Duodenal mucosa (tissue), 2 donors: Measurements from ENCODE around the gene HHATL.

Experiments
- H3K27ac ChIP-seq: one replicate; pipeline ENCODE4 v1.7.0; 2013; ENCODE audit warnings: low read depth, low read length
- H3K27me3 ChIP-seq, 2 donors: one replicate each; pipeline ENCODE4 v1.7.0; 2013; ENCODE audit warnings: low read length in 2 of 2, control low read depth in 1 of 2; ENCODE audit not compliant: insufficient read depth in 2 of 2, control insufficient read depth in 1 of 2
- H3K36me3 ChIP-seq, 2 donors: one replicate each; pipeline ENCODE4 v1.7.0; 2013; ENCODE audit warnings: low read length in 2 of 2, control low read depth in 1 of 2; ENCODE audit not compliant: insufficient read depth in 2 of 2, control insufficient read depth in 1 of 2
- H3K4me1 ChIP-seq, 2 donors: one replicate each; pipeline ENCODE4 v1.7.0; 2013; ENCODE audit warnings: low read length in 2 of 2, control low read depth in 1 of 2; ENCODE audit not compliant: insufficient read depth in 2 of 2, control insufficient read depth in 1 of 2
- H3K4me3 ChIP-seq, 2 donors: one replicate each; pipeline ENCODE4 v1.7.0; 2013; ENCODE audit warnings: low read length in 2 of 2, low read depth in 1 of 2
- H3K9ac ChIP-seq, 2 donors: one replicate each; pipeline ENCODE4 v1.7.0; 2013; ENCODE audit warnings: low read length in 2 of 2, low read depth in 1 of 2
- H3K9me3 ChIP-seq, 2 donors: one replicate each; pipeline ENCODE4 v1.7.0; 2013; ENCODE audit warnings: low read length in 2 of 2, control low read depth in 1 of 2; ENCODE audit not compliant: control insufficient read depth in 1 of 2

The HHATL gene, protein sequence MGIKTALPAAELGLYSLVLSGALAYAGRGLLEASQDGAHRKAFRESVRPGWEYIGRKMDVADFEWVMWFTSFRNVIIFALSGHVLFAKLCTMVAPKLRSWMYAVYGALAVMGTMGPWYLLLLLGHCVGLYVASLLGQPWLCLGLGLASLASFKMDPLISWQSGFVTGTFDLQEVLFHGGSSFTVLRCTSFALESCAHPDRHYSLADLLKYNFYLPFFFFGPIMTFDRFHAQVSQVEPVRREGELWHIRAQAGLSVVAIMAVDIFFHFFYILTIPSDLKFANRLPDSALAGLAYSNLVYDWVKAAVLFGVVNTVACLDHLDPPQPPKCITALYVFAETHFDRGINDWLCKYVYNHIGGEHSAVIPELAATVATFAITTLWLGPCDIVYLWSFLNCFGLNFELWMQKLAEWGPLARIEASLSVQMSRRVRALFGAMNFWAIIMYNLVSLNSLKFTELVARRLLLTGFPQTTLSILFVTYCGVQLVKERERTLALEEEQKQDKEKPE

GRCh38 chr3:42702066-42702951 is at the start of gene HHATL:
HHATL (minus strand) TSS chr3:42702798; CDS start chr3:42700826, 1,972 bp downstream.
- peaks cover 0 to 4% of the 10 kb centered on the region in 2 donors for H3K27me3 ChIP-seq
- no peaks in the 10 kb centered on the region for H3K9me3 ChIP-seq
- no peaks in the 10 kb centered on the region for H3K36me3 ChIP-seq
- H3K27ac ChIP-seq = no peak within 1 kb of the TSS
- no peak within 1 kb of the TSS for H3K9ac ChIP-seq
- no peaks in the 10 kb centered on the region for H3K4me1 ChIP-seq
- no peak within 1 kb of the TSS for H3K4me3 ChIP-seq

DNA sequence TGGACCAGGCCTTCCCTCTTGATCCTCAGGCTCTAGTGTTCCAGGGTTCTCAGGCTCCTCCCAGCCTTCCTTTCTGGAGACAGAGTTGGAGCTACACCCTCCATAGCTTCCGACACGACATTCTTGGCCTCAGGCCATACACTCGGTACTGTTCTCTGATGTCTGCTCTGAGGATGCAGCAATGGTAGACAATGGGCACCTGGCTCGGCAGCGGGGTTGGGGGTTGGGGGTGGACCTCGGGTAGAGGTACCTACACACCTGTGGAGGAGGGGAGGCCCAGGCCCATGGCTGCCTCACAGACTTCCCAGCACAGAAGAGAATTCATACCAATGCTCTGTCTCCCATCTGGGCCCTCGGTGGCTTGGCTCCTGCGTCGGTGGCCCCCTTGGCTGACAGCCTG is 49.0 kb upstream of the HHATL start:
- Histone ChIP-seq H3K4me3 (no peak overlapping the region), H3K36me3 (no peaks in the 10 kb centered on the region), H3K27me3 (no peaks in the 10 kb centered on the region), H3K9ac (no peak overlapping the region), H3K27ac (no peak overlapping the region), H3K4me1 (peaks cover 9 to 11% of the 10 kb centered on the region in 2 donors), H3K9me3 (no peaks in the 10 kb centered on the region)

DNA sequence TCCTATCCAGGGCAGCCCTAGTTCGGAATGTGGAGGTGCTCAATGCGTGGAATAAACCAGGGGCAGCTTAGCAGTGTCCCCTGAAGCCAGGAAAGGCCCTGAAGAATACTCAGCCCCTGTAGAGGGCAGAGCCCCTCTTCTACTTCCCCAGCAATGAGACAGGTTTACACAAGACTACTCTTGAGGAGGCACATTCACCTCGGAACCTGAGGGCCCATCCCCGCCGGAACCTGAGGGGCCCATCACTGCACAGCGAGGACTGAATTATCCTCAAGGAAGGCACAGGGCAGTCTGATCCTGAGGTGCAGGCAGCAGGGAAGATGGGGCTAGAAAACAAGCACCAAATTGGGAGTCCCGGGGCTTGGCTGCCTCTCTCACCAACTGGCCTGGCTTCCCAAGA is 48.2 kb upstream of the HHATL start:
- Histone ChIP-seq H3K36me3 (no peaks in the 10 kb centered on the region), H3K4me3 (no peak overlapping the region), H3K9me3 (no peaks in the 10 kb centered on the region), H3K27me3 (no peaks in the 10 kb centered on the region), H3K27ac (no peak overlapping the region), H3K9ac (no peak overlapping the region), H3K4me1 (peaks cover 4 to 9% of the 10 kb centered on the region in 2 donors)

DNA sequence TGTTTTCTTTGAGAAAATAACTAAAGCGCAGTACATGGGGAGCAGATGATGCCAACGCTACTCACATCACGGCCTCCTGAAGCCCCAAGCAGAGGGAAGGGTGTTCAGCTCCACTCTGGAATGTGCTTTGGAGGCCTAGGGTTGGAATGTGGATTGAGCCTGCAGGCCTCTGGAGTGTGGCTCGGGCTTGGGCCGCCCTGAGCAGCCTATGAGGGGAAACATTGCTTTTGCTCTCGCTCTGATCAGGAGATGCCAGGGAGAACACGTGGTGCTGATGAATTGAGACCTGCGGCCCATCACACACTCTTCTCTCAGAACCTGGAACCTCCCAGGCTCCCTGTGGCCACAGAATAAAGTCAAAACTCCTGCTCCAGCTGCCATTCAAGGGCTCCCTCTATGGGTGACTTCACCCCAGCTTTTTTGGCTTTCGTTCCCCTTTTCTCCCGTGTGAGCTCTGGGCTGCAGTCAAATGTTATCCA is 47.2 kb upstream of the HHATL start:
- H3K4me1 ChIP-seq = peaks cover 3 to 6% of the 10 kb centered on the region in 2 donors
- H3K9me3 ChIP-seq = no peaks in the 10 kb centered on the region
- H3K27me3 ChIP-seq = no peaks in the 10 kb centered on the region
- no peak overlapping the region for H3K4me3 ChIP-seq
- H3K27ac ChIP-seq = no peak overlapping the region
- H3K9ac ChIP-seq = no peak overlapping the region
- H3K36me3 ChIP-seq = no peaks in the 10 kb centered on the region

DNA sequence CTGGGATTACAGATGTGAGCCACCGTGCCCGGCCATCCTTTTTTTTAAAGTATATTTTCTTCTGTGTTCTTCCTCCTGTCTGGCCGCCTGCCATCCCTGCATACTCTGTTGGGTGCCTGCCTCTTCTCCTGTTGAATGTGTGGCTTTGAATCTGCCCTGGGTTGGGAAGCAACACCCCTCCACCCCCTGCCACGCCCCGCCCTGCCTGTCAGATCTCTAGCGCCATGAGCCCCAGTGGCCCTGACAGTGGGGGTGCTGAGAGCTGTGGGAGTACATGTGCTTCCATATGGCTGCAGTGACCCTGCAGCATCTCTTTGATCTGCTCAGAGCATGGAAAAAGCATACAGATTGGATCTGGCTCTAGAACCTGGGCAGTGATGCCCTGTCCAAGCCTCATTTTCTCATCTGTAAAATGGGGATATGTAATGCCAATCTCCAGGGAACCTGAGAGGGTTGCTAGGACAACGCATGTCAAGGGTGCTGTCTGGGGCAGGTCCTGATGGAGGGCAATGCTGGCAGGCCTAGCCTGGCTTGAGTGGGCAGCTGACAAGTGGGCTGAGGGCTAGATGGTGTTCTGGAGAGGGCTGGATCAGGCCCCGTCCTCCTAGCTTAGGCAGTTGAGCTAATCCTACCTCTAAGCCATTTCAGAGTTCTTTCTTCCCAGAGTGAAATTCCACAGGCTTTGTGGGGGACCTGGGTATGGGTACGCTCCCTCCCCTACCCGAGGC is 46.6 kb upstream of the HHATL start:
- no peaks in the 10 kb centered on the region for H3K36me3 ChIP-seq
- H3K4me1 ChIP-seq = peaks cover 4 to 6% of the 10 kb centered on the region in 2 donors
- H3K9me3 ChIP-seq = no peaks in the 10 kb centered on the region
- H3K9ac ChIP-seq = no peak overlapping the region
- H3K27ac ChIP-seq = no peak overlapping the region
- no peak overlapping the region for H3K4me3 ChIP-seq
- no peaks in the 10 kb centered on the region for H3K27me3 ChIP-seq

- Histone ChIP-seq H3K4me1 (peaks cover 4 to 6% of the 10 kb centered on the region in 2 donors), H3K36me3 (no peaks in the 10 kb centered on the region), H3K9me3 (no peaks in the 10 kb centered on the region), H3K9ac (no peak overlapping the region), H3K27me3 (no peaks in the 10 kb centered on the region), H3K4me3 (no peak overlapping the region), H3K27ac (no peak overlapping the region)
Measured at GRCh38 chr3:42747581-42747980, 45.0 kb upstream of the HHATL start.

DNA sequence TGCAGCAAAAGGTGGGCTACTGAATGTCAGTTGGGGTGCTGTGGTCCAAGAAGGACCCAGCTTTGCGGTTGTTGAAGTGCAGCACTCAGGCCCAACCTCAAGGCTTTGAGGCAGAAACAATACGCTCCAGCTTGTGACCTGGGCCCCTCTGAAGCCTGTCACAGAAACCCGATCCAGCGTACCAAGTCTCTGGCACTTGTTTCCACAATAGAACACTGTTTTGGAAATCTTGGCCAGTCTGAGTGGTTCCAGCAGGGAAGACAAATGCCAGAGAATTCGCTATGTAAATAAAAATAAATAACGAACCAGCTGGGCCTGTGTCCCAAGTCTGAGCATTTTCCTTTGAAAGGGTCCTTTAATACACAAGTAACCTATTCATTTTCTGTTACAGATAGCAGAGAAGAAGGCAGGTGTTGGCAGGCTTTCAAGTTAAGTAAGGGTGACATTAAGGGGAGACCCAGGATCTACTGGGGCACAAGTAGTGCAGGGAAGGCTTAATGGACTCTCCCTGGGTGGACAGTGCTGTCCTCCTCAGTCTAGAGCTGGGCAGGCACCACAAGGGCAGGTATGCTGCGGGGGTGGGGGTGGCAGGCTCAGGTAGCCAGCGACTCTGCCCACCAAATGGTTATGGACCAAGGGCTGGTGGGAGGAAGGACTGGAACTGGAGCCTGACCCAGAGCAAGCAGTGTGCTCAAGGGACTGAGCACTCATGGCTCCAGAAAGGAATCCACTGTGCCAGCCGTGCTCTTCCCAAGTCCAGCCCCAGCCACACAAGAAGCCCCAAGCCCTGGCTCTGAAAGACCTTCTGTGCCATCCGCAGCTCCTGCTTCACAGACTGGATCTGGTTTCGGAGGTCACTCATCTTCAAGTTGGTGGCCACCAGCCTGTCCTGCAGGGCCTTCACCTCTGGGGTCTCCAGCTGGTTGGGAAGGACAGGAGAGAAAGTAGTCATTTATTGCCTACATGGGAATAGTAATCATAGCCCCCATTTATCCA is 44.2 kb upstream of the HHATL start:
- Histone ChIP-seq H3K27me3 (no peaks in the 10 kb centered on the region), H3K27ac (no peak overlapping the region), H3K9ac (no peak overlapping the region), H3K4me3 (no peak overlapping the region), H3K36me3 (no peaks in the 10 kb centered on the region), H3K4me1 (peaks cover 4 to 6% of the 10 kb centered on the region in 2 donors), H3K9me3 (no peaks in the 10 kb centered on the region)

- H3K27ac ChIP-seq = no peak overlapping the region
- H3K4me1 ChIP-seq = peaks cover 4 to 6% of the 10 kb centered on the region in 2 donors
Measured at GRCh38 chr3:42745776-42746454, 43.3 kb upstream of the HHATL start.

More at GRCh38 chr3:42745776-42746454, 43.3 kb upstream of the HHATL start:
- Histone ChIP-seq H3K9ac (no peak overlapping the region), H3K9me3 (no peaks in the 10 kb centered on the region), H3K4me3 (no peak overlapping the region), H3K36me3 (no peaks in the 10 kb centered on the region), H3K27me3 (no peaks in the 10 kb centered on the region)
